H1 (cell line): Measurements from ENCODE around the gene CRTC1. TPM values are rescaled to one million over a fixed set of nuclear protein-coding genes. Genes with fewer than 3 reads are reported as not detected.

Experiments used
- BCL11A ChIP-seq, 2 experiments: IDR thresholded peaks; one replicate each; pipeline ENCODE4 v1.6.1; 2011; ENCODE audit warnings: low read depth in 2 of 2, low read length in 2 of 2, mild to moderate bottlenecking in 2 of 2
- CEBPB ChIP-seq: IDR thresholded peaks from 2 replicates; pipeline ENCODE4 v1.6.1; 2012; ENCODE audit warnings: low read depth, low read length
- NRF1 ChIP-seq: IDR thresholded peaks from 2 replicates; pipeline ENCODE4 v1.6.1; 2011; ENCODE audit warnings: mild to moderate bottlenecking, low read depth, low read length, improper control_type of control experiment
- POLR2A ChIP-seq, 2 experiments: IDR thresholded peaks; 1 replicate in 1 of 2; 2 replicates in 1 of 2; pipeline ENCODE4 v1.6.1; 2011; ENCODE audit warnings: low read depth in 2 of 2, low read length in 2 of 2, mild to moderate bottlenecking in 2 of 2; ENCODE audit errors: control extremely low read depth in 1 of 2
- TBP ChIP-seq: IDR thresholded peaks from 2 replicates; pipeline ENCODE4 v1.6.1; 2011; ENCODE audit warnings: low read depth, low read length, improper control_type of control experiment
- polyA plus RNA-seq, 7 experiments: library from polyadenylated mRNA; depleted of rRNA in 3 of 7; stranded (reverse) in 5 of 7; unstranded in 2 of 7; fragments of >200 nt in 5 of 7; fragments of 200-250 nt in 2 of 7; gene quantifications; 1 replicate in 5 of 7; 2 replicates in 1 of 7; 4 replicates in 1 of 7; pipeline versions ENCODE4 v1.2.1 to v1.2.3, GENCODE V29; 2011 to 2013; ENCODE audit warnings: missing spikeins in 2 of 7, mixed read lengths in 2 of 7
- total RNA-seq: library from RNA; stranded (reverse); fragmentation: NEBNext Ultra II Directional; extraction: Animal tissue kit (Norgen Biotek cat#: 25700); gene quantifications from 2 replicates; pipeline ENCODE4 v1.2.1, GENCODE V29; 2021

Gene CRTC1
- total and polyA plus RNA-seq, 2 of the 8 experiments (the other 6 are each of a cell fraction or from before 2014, with no cell fraction given): 2.9 to 8.5 TPM

- TF ChIP-seq NRF1 (no peak), BCL11A (IDR thresholded peaks at IDR 0.05; ENCODE audit: low read depth in 2 of 2, low read length in 2 of 2) (no peak), TBP (no peak), POLR2A (IDR thresholded peaks at IDR 0.05; ENCODE audit: control extremely low read depth in 1 of 2, low read depth in 2 of 2, low read length in 2 of 2) (no peak), CEBPB (no peak)
Measured at GRCh38 chr19:18668744-18669523, 14.5 kb upstream of the CRTC1 start (continued).
